Esophagus muscularis mucosa (tissue), 4 donors: ENCODE data around the gene FRY. TPM values are rescaled to one million over a fixed set of nuclear protein-coding genes. Genes with fewer than 3 reads are reported as not detected.

Source experiments
- DNase-seq: peaks from one replicate; pipeline ENCODE4 v3.0.0-alpha.2; 2017; ENCODE audit errors: extremely low spot score
- H3K27ac ChIP-seq, 4 donors: fragments of 200-600 bp; sonication (generic); replicated peaks in 1 of 4; 1 replicate in 3 of 4; 2 replicates in 1 of 4; pipeline ENCODE4 v1.5.1; 2016 to 2019; ENCODE audit warnings: mild to moderate bottlenecking in 1 of 4
- H3K27me3 ChIP-seq, 4 donors: fragments of 200-600 bp; sonication (generic); one replicate each; pipeline versions ENCODE4 v1.5.1 to v1.6.0; 2016 to 2019
- H3K36me3 ChIP-seq, 4 donors: fragments of 200-600 bp; sonication (generic); one replicate each; pipeline ENCODE4 v1.5.1; 2016 to 2019
- H3K4me1 ChIP-seq, 4 donors: fragments of 200-600 bp; sonication (generic); one replicate each; pipeline ENCODE4 v1.5.1; 2016 to 2019
- H3K4me3 ChIP-seq, 4 donors: fragments of 200-600 bp; sonication (generic); 1 replicate in 2 of 4; 2 replicates in 2 of 4; pipeline ENCODE4 v1.5.1; 2016 to 2019; ENCODE audit warnings: mild to moderate bottlenecking in 4 of 4, moderate library complexity in 1 of 4
- H3K9me3 ChIP-seq, 4 donors: fragments of 200-600 bp; sonication (generic); 1 replicate in 3 of 4; 2 replicates in 1 of 4; pipeline ENCODE4 v1.5.1; 2016 to 2019
- EP300 ChIP-seq: sonication (generic); formaldehyde crosslinking; IDR thresholded peaks from one replicate; pipeline ENCODE4 v1.6.1; 2017; ENCODE audit warnings: antibody characterized with exemption
- POLR2A ChIP-seq: fragments of 450-650 bp; IDR thresholded peaks from one replicate; pipeline ENCODE4 v1.6.1; 2017; ENCODE audit warnings: antibody characterized with exemption, moderate library complexity, mild to moderate bottlenecking, low read depth
- POLR2AphosphoS5 ChIP-seq, 2 donors: sonication (generic); formaldehyde crosslinking; IDR thresholded peaks; one replicate each; pipeline ENCODE4 v1.6.1; 2017; ENCODE audit warnings: antibody characterized with exemption in 2 of 2
- WGBS: methylation state at CpG from one replicate; pipeline ENCODE4 v1.1.5; 2018; 5-methylcytosine and 5-hydroxymethylcytosine counted together
- intact Hi-C: fragments of 100-400 bp; cut with DNase I; formaldehyde crosslinking; loops from one replicate; pipeline ENCODE4 v1.15.1; 2023
- total RNA-seq, 4 donors: library from RNA; depleted of rRNA; stranded (reverse); fragments of >200 nt; gene quantifications; one replicate each; pipeline versions ENCODE4 v1.1.0 to v1.2.1, GENCODE V29; 2016
- TF ChIP-seq, protein P1 (sequence below), 3 experiments: fragments of 200-600 bp in 2 of 3; fragments of 450-650 bp in 1 of 3; sonication (generic) in 2 of 3; IDR thresholded peaks; one replicate each; pipeline ENCODE4 v1.5.1; 2017 to 2019; ENCODE audit warnings: antibody characterized with exemption in 3 of 3, mild to moderate bottlenecking in 2 of 3, moderate library complexity in 1 of 3

FRY gene
- total RNA-seq, 4 donors from 2014 or later: 104 to 276 (median 135) TPM

DNA sequence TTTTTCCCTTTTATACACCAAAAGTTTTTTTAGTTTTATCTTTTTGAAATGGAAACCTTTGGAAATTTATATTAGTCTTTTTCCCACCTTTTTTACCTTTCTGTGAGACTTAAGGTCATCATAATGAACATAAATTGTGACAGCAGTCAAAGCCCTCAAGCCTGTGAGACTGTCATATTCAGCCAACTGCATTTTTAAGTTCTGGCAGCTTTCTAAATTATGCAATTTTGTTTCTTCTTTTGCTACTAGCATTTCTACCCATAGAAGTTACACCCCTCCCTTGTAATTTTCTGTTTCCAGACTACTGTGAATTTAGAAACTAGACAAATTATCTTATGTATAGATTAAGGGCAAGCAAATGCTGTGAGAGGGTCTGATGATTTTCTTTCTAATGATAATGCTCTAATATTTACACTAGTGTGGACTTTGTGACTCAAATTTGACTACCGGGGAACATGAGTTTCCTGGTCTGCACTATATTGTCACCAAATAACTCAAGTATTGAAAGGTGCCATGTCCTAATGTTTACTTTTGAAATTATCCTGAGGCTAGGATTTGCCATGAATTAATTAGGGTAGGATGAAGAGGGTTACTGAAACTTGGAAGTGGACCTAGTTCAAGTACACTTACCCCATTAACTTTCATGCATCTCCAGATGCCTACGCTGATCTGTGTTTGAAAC, 43.7 kb downstream of the FRY start:
- TF ChIP-seq EP300 (no peak), POLR2AphosphoS5 (IDR thresholded peaks at IDR 0.05) (no peak), POLR2A (no peak)
- TF ChIP-seq, protein P1, sequence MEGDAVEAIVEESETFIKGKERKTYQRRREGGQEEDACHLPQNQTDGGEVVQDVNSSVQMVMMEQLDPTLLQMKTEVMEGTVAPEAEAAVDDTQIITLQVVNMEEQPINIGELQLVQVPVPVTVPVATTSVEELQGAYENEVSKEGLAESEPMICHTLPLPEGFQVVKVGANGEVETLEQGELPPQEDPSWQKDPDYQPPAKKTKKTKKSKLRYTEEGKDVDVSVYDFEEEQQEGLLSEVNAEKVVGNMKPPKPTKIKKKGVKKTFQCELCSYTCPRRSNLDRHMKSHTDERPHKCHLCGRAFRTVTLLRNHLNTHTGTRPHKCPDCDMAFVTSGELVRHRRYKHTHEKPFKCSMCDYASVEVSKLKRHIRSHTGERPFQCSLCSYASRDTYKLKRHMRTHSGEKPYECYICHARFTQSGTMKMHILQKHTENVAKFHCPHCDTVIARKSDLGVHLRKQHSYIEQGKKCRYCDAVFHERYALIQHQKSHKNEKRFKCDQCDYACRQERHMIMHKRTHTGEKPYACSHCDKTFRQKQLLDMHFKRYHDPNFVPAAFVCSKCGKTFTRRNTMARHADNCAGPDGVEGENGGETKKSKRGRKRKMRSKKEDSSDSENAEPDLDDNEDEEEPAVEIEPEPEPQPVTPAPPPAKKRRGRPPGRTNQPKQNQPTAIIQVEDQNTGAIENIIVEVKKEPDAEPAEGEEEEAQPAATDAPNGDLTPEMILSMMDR (IDR thresholded peaks at IDR 0.05): no peak
- no peak overlapping the region for H3K27ac ChIP-seq
- no peak overlapping the region for H3K4me3 ChIP-seq
- no peaks in the 10 kb centered on the region for H3K27me3 ChIP-seq
- 88% methylated on average over 2 of the region's 2 CpGs for WGBS
- no peak for DNase-seq
- H3K36me3 ChIP-seq: peaks cover 0 to 7% (median 0%) of the 10 kb centered on the region in 4 donors
- peaks cover 0 to 20% (median 0%) of the 10 kb centered on the region in 4 donors for H3K4me1 ChIP-seq
- intact Hi-C loops: no loop called here
- H3K9me3 ChIP-seq: no peaks in the 10 kb centered on the region

DNA sequence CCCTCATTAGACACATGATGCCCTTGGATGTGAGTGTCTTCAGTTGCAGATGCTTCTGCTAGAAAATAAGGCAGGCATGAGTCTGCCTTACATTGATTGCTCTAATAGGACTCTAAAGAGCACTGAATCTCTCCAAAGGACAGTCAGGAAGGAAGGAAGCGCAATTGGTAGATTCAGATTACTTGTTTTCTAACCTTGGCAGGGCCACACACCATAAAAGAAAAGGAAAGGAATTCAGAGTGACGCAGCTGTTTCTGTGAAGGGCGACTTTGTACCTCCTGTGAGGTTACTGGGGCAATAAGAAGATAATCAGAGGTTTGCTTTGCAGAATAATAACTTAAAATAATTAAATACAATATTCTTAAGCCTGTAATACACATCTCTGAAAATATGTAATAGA, 48.0 kb downstream of the FRY start:
- Histone ChIP-seq H3K27me3 (no peaks in the 10 kb centered on the region), H3K4me3 (no peak overlapping the region), H3K36me3 (peaks cover 0 to 8% (median 0%) of the 10 kb centered on the region in 4 donors), H3K9me3 (no peaks in the 10 kb centered on the region), H3K4me1 (peaks cover 0 to 24% (median 0%) of the 10 kb centered on the region in 4 donors), H3K27ac (no peak overlapping the region)
- DNase-seq: no peak
- WGBS: 70% methylated on average over 3 of the region's 3 CpGs
- TF ChIP-seq EP300: no peak
- TF ChIP-seq POLR2A: no peak
- TF ChIP-seq POLR2AphosphoS5 (IDR thresholded peaks at IDR 0.05): no peak
- TF ChIP-seq, protein P1 (IDR thresholded peaks at IDR 0.05): no peak
- intact Hi-C loops: no loop called here

DNA sequence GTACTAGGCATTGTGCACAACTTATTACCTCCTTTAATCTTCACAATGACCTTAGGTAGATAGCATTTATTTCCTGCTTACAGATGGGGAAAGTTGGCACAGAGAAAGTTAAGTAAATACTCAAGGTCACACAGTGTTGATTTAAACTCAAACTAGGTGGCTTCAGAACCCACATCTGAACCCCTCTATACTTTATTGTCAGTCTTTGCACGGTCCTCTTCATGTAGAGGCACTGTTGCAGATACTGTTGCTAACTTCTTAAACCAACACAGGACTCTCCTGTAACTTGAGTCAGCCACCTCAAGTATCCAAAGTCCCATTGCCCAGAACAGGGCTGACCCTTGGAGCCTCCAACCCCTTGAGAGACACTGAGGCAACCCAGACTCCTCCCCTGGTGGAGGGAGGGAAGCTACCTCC, 48.8 kb downstream of the FRY start:
- Histone ChIP-seq H3K4me1 (peaks cover 0 to 24% (median 0%) of the 10 kb centered on the region in 4 donors), H3K27ac (no peak overlapping the region), H3K4me3 (no peak overlapping the region), H3K27me3 (no peaks in the 10 kb centered on the region), H3K9me3 (no peaks in the 10 kb centered on the region), H3K36me3 (peaks cover 0 to 8% (median under 1%) of the 10 kb centered on the region in 4 donors)
- intact Hi-C loops: no loop called here
- WGBS: 100% methylated on average over 1 of the region's 1 CpG
- TF ChIP-seq EP300 (no peak), POLR2AphosphoS5 (IDR thresholded peaks at IDR 0.05) (no peak), POLR2A (no peak)
- TF ChIP-seq, protein P1 (IDR thresholded peaks at IDR 0.05): no peak
- no peak for DNase-seq

DNA sequence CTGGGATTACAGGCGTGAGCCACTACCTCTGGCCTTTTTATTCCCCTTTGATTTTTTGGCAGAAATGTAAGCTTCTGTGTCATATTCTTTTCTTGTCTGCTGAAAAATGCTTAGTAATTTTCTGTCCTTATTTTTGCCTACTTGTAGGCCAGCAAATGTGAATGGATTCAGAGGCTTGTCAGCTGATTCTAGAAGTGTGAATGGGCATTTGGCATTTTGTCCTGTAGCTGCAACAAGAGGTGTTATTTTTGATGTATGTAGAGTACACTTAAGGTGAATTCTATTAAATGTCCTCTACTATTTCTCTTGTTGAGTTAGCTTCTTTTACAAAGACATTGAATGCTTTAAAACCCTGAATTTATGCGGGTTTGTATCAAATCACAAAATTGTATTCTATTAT, 50.0 kb downstream of the FRY start:
- no peak for DNase-seq
- H3K36me3 ChIP-seq: peaks cover 0 to 8% (median 1%) of the 10 kb centered on the region in 4 donors
- H3K27ac ChIP-seq: no peak overlapping the region
- no peaks in the 10 kb centered on the region for H3K9me3 ChIP-seq
- H3K4me3 ChIP-seq: no peak overlapping the region
- no peaks in the 10 kb centered on the region for H3K27me3 ChIP-seq
- no peak for TF ChIP-seq POLR2AphosphoS5 (IDR thresholded peaks at IDR 0.05)
- TF ChIP-seq EP300: no peak
- TF ChIP-seq POLR2A: no peak
- TF ChIP-seq, protein P1 (IDR thresholded peaks at IDR 0.05): no peak
- intact Hi-C loops: no loop called here
- peaks cover 6 to 27% (median 7%) of the 10 kb centered on the region in 4 donors for H3K4me1 ChIP-seq
- WGBS: 98% methylated on average over 2 of the region's 2 CpGs
